HCT116 (cell line): ENCODE data around the gene KCNS3. TPM values are rescaled to one million over a fixed set of nuclear protein-coding genes. Genes with fewer than 3 reads are reported as not detected.

Source experiments
- ATAC-seq: fragments of 200-7000 bp; cut with Tn5 transposase; 2 replicates; pipeline ENCODE4 v1.9.1; 2020; ENCODE audit warnings: mild to moderate bottlenecking, moderate library complexity
- BruUV-seq: library from RNA; stranded (reverse); fragments of 400-500 nt; replicated peaks from 2 replicates; lab custom pipeline; 2021; lab: Mats Ljungman, UMichigan
- CTCF ChIA-PET: fragments of 300-600 bp; sonication (Branson Sonifier 250); formaldehyde crosslinking; loops from one replicate; lab custom pipeline; 2021; ENCODE audit warnings: antibody characterized with exemption; lab: Charles Lee
- POLR2A ChIA-PET: fragments of 300-600, 350-600 bp; sonication (Branson Sonifier 250); formaldehyde crosslinking; loops from one replicate; lab custom pipeline; 2021; ENCODE audit warnings: antibody characterized with exemption; lab: Charles Lee
- RAD21 ChIA-PET, 2 experiments: fragments of 300-600 bp; sonication (Branson Sonifier 250); formaldehyde crosslinking; loops; one replicate each; lab custom pipeline; 2023; ENCODE audit warnings: low total read pairs in 2 of 2; ENCODE audit not compliant: uncharacterized antibody in 2 of 2, unreplicated experiment in 2 of 2, low non-redundant PET in 1 of 2; lab: Charles Lee
- DNase-seq: peaks from one replicate; pipeline ENCODE4 v3.0.0-alpha.2; 2010; ENCODE audit warnings: low read depth, low spot score
- H2AFZ ChIP-seq: fragments of 200-600 bp; shearing (Covaris generic), sonication (generic); 2 replicates; pipeline ENCODE4 v1.6.1; 2017; ENCODE audit warnings: low read depth, mixed run types, mixed read lengths, antibody characterized with exemption, low read length; ENCODE audit not compliant: poor library complexity, severe bottlenecking
- H3K27ac ChIP-seq: 2 replicates; pipeline ENCODE4 v1.5.1; 2012; ENCODE audit warnings: low read depth, low read length
- H3K27me3 ChIP-seq: fragments of 200-600 bp; sonication (generic); 2 replicates; pipeline ENCODE4 v1.6.1; 2016; ENCODE audit warnings: mixed run types, low read length, mixed read lengths; ENCODE audit not compliant: insufficient read depth
- H3K36me3 ChIP-seq, 2 experiments: fragments of 200-500 bp in 1 of 2; fragments of 200-600 bp in 1 of 2; sonication (Bioruptor generic) in 1 of 2; sonication (generic) in 1 of 2; 2 replicates each; pipeline versions ENCODE4 v1.5.1 to v1.6.1; 2014 to 2016; ENCODE audit warnings: low read length in 2 of 2, inconsistent platforms in 1 of 2, mixed read lengths in 1 of 2, mixed run types in 1 of 2; ENCODE audit not compliant: insufficient read depth in 2 of 2, control insufficient read depth in 1 of 2
- H3K4me1 ChIP-seq, 2 experiments: fragments of 200-600 bp in 1 of 2; sonication (generic) in 1 of 2; 2 replicates each; pipeline versions ENCODE4 v1.5.1 to v1.6.1; 2012 to 2017; ENCODE audit warnings: low read length in 2 of 2, inconsistent platforms in 1 of 2, mild to moderate bottlenecking in 1 of 2, mixed read lengths in 1 of 2, mixed run types in 1 of 2, moderate library complexity in 1 of 2; ENCODE audit not compliant: insufficient read depth in 2 of 2, control insufficient read depth in 1 of 2
- H3K4me2 ChIP-seq: fragments of 200-600 bp; sonication (generic); 2 replicates; pipeline ENCODE4 v1.6.1; 2017; ENCODE audit warnings: mixed run types, low read length, mixed read lengths
- H3K4me3 ChIP-seq, 2 experiments: fragments of 200-600 bp in 1 of 2; sonication (generic) in 1 of 2; replicated peaks in 1 of 2; 2 replicates each; pipeline ENCODE4 v1.5.1; 2011 to 2016; ENCODE audit warnings: low read length in 2 of 2, control low read depth in 1 of 2, low read depth in 1 of 2, mild to moderate bottlenecking in 1 of 2, mixed read lengths in 1 of 2, mixed run types in 1 of 2
- H3K79me2 ChIP-seq: fragments of 200-600 bp; sonication (generic); 2 replicates; pipeline ENCODE4 v1.6.1; 2017; ENCODE audit warnings: mild to moderate bottlenecking, mixed run types, low read length, moderate library complexity, mixed read lengths; ENCODE audit not compliant: insufficient read depth
- H3K9ac ChIP-seq: fragments of 200-600 bp; sonication (generic); 2 replicates; pipeline ENCODE4 v1.6.1; 2016; ENCODE audit warnings: low read length, mixed read lengths
- H3K9me2 ChIP-seq: fragments of 200-600 bp; sonication (generic), shearing (Covaris generic); 2 replicates; pipeline ENCODE4 v1.6.1; 2017; ENCODE audit warnings: mixed run types, mild to moderate bottlenecking, moderate library complexity; ENCODE audit not compliant: insufficient read depth
- H3K9me3 ChIP-seq, 2 experiments: fragments of 200-500 bp in 1 of 2; fragments of 200-600 bp in 1 of 2; sonication (Bioruptor generic) in 1 of 2; sonication (generic) in 1 of 2; 2 replicates each; pipeline ENCODE4 v1.6.1; 2014 to 2017; ENCODE audit warnings: low read length in 2 of 2, mixed read lengths in 2 of 2, inconsistent platforms in 1 of 2, low read depth in 1 of 2, mild to moderate bottlenecking in 1 of 2, mixed run types in 1 of 2, moderate library complexity in 1 of 2; ENCODE audit not compliant: control insufficient read depth in 1 of 2, insufficient read depth in 1 of 2
- H4K20me1 ChIP-seq: fragments of 200-600 bp; sonication (generic), shearing (Covaris generic); 2 replicates; pipeline ENCODE4 v1.6.1; 2017; ENCODE audit warnings: mixed run types, mild to moderate bottlenecking, moderate library complexity; ENCODE audit not compliant: insufficient read depth
- FOSL1 ChIP-seq: IDR thresholded peaks from 2 replicates; pipeline ENCODE4 v1.6.1; 2012; ENCODE audit warnings: low read depth
- JUND ChIP-seq: IDR thresholded peaks from 2 replicates; pipeline ENCODE4 v1.6.1; 2012
- MAX ChIP-seq: IDR thresholded peaks from 2 replicates; pipeline ENCODE4 v1.6.1; 2012
- POLR2AphosphoS5 ChIP-seq: IDR thresholded peaks from 2 replicates; pipeline ENCODE4 v1.6.1; 2011; ENCODE audit warnings: mild to moderate bottlenecking, low read depth, low read length, moderate library complexity
- RAD21 ChIP-seq: IDR thresholded peaks from 2 replicates; pipeline ENCODE4 v1.6.1; 2012; ENCODE audit warnings: low read depth, mild to moderate bottlenecking
- SRF ChIP-seq: IDR thresholded peaks from 2 replicates; pipeline ENCODE4 v1.6.1; 2012; ENCODE audit warnings: low read depth
- TCF7L2 ChIP-seq: IDR thresholded peaks from 2 replicates; pipeline ENCODE4 v1.7.0; 2011; ENCODE audit warnings: borderline replicate concordance, inconsistent platforms; ENCODE audit not compliant: insufficient read depth, insufficient read length; ENCODE audit errors: extremely low read depth
- ZBTB33 ChIP-seq: IDR thresholded peaks from 2 replicates; pipeline ENCODE4 v1.6.1; 2011; ENCODE audit warnings: mild to moderate bottlenecking, low read length, moderate library complexity; ENCODE audit not compliant: insufficient replicate concordance; ENCODE audit errors: extremely low read depth
- intact Hi-C: fragments of 100-400 bp; cut with micrococcal nuclease; formaldehyde crosslinking; loops from 2 replicates; pipeline ENCODE4 v1.10.0; 2022
- total RNA-seq: library from RNA; stranded (reverse); gene quantifications from one replicate; pipeline ENCODE4 v1.2.1, GENCODE V29; 2021; ENCODE audit not compliant: unreplicated experiment
- TF ChIP-seq, protein P1 (sequence below): IDR thresholded peaks from 2 replicates; pipeline ENCODE4 v1.6.1; 2012

The KCNS3 gene
- total RNA-seq, 1 experiment from 2014 or later = 5.2 TPM

DNA sequence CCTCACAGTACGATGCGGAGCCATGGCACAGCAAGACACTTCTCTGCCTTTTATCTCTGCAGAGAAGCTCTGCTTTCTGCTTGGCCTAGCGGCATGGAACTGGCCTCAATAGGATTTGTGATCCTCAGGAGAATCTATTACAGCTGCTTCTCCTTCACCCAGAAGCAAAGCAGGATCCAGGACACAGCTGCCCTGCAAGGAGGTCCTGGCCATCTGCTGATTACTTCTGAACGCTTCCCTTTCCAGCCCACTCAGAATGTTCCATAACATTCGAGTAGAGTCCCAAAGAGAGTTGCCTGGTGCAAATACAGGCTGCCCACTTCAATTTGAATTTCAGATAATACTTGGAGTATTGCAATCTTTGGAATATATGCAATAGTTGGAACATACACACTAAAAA, 29.2 kb upstream of the KCNS3 start:
- Histone ChIP-seq H3K9me3 (no peaks in the 10 kb centered on the region), H3K27ac (no peak overlapping the region), H3K9ac (no peak overlapping the region), H3K4me2 (no peak overlapping the region), H3K27me3 (no peaks in the 10 kb centered on the region), H3K79me2 (no peaks in the 10 kb centered on the region), H2AFZ (no peak overlapping the region), H3K9me2 (no peaks in the 10 kb centered on the region), H3K4me3 (no peak overlapping the region), H4K20me1 (no peaks in the 10 kb centered on the region), H3K36me3 (no peaks in the 10 kb centered on the region), H3K4me1 (no peaks in the 10 kb centered on the region)
- TF ChIP-seq RAD21 = no peak
- TF ChIP-seq JUND = no peak
- no peak for TF ChIP-seq TCF7L2
- TF ChIP-seq, protein P1, sequence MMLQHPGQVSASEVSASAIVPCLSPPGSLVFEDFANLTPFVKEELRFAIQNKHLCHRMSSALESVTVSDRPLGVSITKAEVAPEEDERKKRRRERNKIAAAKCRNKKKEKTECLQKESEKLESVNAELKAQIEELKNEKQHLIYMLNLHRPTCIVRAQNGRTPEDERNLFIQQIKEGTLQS = no peak
- TF ChIP-seq FOSL1 = no peak
- no peak for TF ChIP-seq ZBTB33
- TF ChIP-seq POLR2AphosphoS5 = no peak
- no peak for TF ChIP-seq SRF
- intact Hi-C loops = no loop called here
- ChIA-PET POLR2A (no interaction called here), RAD21 (no interaction called here), CTCF (no interaction called here)
- ATAC-seq = no peak
- DNase-seq = no peak
- no TSS peak for BruUV-seq

DNA sequence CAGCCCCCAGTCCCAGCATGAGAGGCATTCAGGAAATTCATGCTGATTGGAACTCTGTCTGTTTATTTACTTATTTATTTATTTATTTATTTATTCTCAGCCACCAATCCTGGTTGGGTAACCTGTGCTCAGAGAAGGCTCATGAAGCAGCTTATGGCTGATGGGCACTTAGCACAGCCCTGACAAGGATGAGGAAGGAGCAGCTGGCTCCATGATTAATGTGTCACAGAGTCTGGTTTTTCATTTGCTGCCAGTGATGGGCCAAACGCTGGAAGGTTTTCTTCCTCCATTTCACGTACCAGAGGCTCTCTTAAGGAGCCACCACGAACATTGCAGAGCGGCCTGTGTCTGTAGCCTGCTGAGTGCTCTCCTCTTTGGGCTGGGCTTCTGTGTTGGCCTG, 28.3 kb upstream of the KCNS3 start:
- Histone ChIP-seq H3K36me3 (no peaks in the 10 kb centered on the region), H3K79me2 (no peaks in the 10 kb centered on the region), H3K4me2 (no peak overlapping the region), H3K9ac (no peak overlapping the region), H3K4me3 (no peak overlapping the region), H3K4me1 (no peaks in the 10 kb centered on the region), H3K27me3 (peaks cover 8% of the 10 kb centered on the region), H2AFZ (no peak overlapping the region), H4K20me1 (no peaks in the 10 kb centered on the region), H3K9me2 (no peaks in the 10 kb centered on the region), H3K9me3 (no peaks in the 10 kb centered on the region), H3K27ac (no peak overlapping the region)
- ChIA-PET RAD21 (no interaction called here), POLR2A (no interaction called here), CTCF (interaction anchor here (1.2 to 3.3 kb wide), 4 partner anchors 68 to 529 kb away, joined by 3 to 16 read pairs (median 3); no protein-coding TSS in a partner anchor)
- no TSS peak for BruUV-seq
- TF ChIP-seq MAX = no peak
- intact Hi-C loops = loop anchor here (2.0 kb wide), 2 partner anchors 69 to 379 kb away; no protein-coding TSS in a partner anchor
- no peak for DNase-seq
- no peak for ATAC-seq
